CD14-positive monocyte (primary cell): ENCODE measurements around the gene C1orf74. TPM values are rescaled to one million over a fixed set of nuclear protein-coding genes. Genes with fewer than 3 reads are reported as not detected.

Experiments used
- DNase-seq, 3 donors: peaks; one replicate each; pipeline ENCODE4 v3.0.0-alpha.2; 2011 to 2022
- H2AFZ ChIP-seq: 2 replicates; pipeline ENCODE4 v1.6.0; 2012; ENCODE audit warnings: mild to moderate bottlenecking, low read depth, low read length, inconsistent platforms; ENCODE audit not compliant: insufficient read depth, poor library complexity, severe bottlenecking
- H3K27ac ChIP-seq, 2 donors: 1 replicate in 1 of 2; 2 replicates in 1 of 2; pipeline ENCODE4 v1.5.1; 2012 to 2013; ENCODE audit warnings: low read length in 2 of 2, control low read depth in 1 of 2, inconsistent platforms in 1 of 2, low read depth in 1 of 2, mild to moderate bottlenecking in 1 of 2
- H3K27me3 ChIP-seq, 2 donors: one replicate each; pipeline versions ENCODE4 v1.6.0 to v1.6.1; 2011 to 2013; ENCODE audit warnings: low read length in 2 of 2; ENCODE audit not compliant: control insufficient read depth in 2 of 2, insufficient read depth in 2 of 2
- H3K36me3 ChIP-seq, 2 donors: replicated peaks in 1 of 2; 1 replicate in 1 of 2; 2 replicates in 1 of 2; pipeline versions ENCODE4 v1.5.1 to v1.6.1; 2012 to 2013; ENCODE audit warnings: low read length in 2 of 2, control low read depth in 1 of 2, inconsistent platforms in 1 of 2, mild to moderate bottlenecking in 1 of 2; ENCODE audit not compliant: insufficient read depth in 2 of 2, control insufficient read depth in 1 of 2
- H3K4me1 ChIP-seq, 2 donors: 1 replicate in 1 of 2; 2 replicates in 1 of 2; pipeline versions ENCODE4 v1.5.1 to v1.6.1; 2012 to 2013; ENCODE audit warnings: low read length in 2 of 2, control low read depth in 1 of 2, inconsistent platforms in 1 of 2, mild to moderate bottlenecking in 1 of 2, moderate library complexity in 1 of 2; ENCODE audit not compliant: insufficient read depth in 2 of 2, control insufficient read depth in 1 of 2
- H3K4me2 ChIP-seq: replicated peaks from 2 replicates; pipeline ENCODE3; 2012; ENCODE audit warnings: low read length, moderate library complexity, mild to moderate bottlenecking; ENCODE audit not compliant: poor library complexity, severe bottlenecking; ENCODE audit errors: extremely low read depth
- H3K4me3 ChIP-seq, 3 experiments: fragments of 200-600 bp in 1 of 3; sonication (generic) in 1 of 3; replicated peaks in 1 of 3; 1 replicate in 2 of 3; 2 replicates in 1 of 3; pipeline ENCODE4 v1.5.1; 2011 to 2013; ENCODE audit warnings: low read length in 3 of 3, mild to moderate bottlenecking in 3 of 3, control low read depth in 2 of 3, low read depth in 2 of 3, inconsistent platforms in 1 of 3, moderate library complexity in 1 of 3
- H3K79me2 ChIP-seq: 2 replicates; pipeline ENCODE4 v1.6.0; 2012; ENCODE audit warnings: mild to moderate bottlenecking, control low read depth, inconsistent platforms, low read length, moderate library complexity; ENCODE audit not compliant: insufficient read depth
- H3K9ac ChIP-seq: 2 replicates; pipeline ENCODE4 v1.6.0; 2017; ENCODE audit warnings: low read length, mild to moderate bottlenecking; ENCODE audit not compliant: insufficient read depth, poor library complexity, severe bottlenecking
- H3K9me3 ChIP-seq, 2 donors: replicated peaks in 1 of 2; 1 replicate in 1 of 2; 2 replicates in 1 of 2; pipeline versions ENCODE4 v1.5.1 to v1.6.1; 2012 to 2013; ENCODE audit warnings: low read length in 2 of 2, control low read depth in 1 of 2; ENCODE audit not compliant: control insufficient read depth in 1 of 2, insufficient read depth in 1 of 2
- H4K20me1 ChIP-seq: 2 replicates; pipeline ENCODE4 v1.6.0; 2012; ENCODE audit warnings: mild to moderate bottlenecking, low read length, control low read depth, moderate library complexity; ENCODE audit not compliant: insufficient read depth
- H3K27ac Mint-ChIP-seq, 7 donors: one replicate each; pipeline ENCODE4 v1.8.0; 2020; ENCODE audit warnings: mild to moderate bottlenecking in 7 of 7, mixed read lengths in 7 of 7, moderate library complexity in 6 of 7, inconsistent platforms in 2 of 7
- H3K27me3 Mint-ChIP-seq, 3 donors: one replicate each; pipeline ENCODE4 v1.8.0; 2021 to 2022; ENCODE audit warnings: low read depth in 3 of 3, mild to moderate bottlenecking in 3 of 3, mixed read lengths in 3 of 3, moderate library complexity in 3 of 3, inconsistent platforms in 1 of 3
- H3K36me3 Mint-ChIP-seq, 2 donors: one replicate each; pipeline ENCODE4 v1.8.0; 2020; ENCODE audit warnings: mixed read lengths in 2 of 2, inconsistent platforms in 1 of 2, mild to moderate bottlenecking in 1 of 2
- H3K4me1 Mint-ChIP-seq: one replicate; pipeline ENCODE4 v1.8.0; 2020; ENCODE audit warnings: mild to moderate bottlenecking, mixed read lengths
- H3K4me3 Mint-ChIP-seq, 2 donors: one replicate each; pipeline ENCODE4 v1.8.0; 2020; ENCODE audit warnings: mild to moderate bottlenecking in 2 of 2, mixed read lengths in 2 of 2, moderate library complexity in 1 of 2
- H3K9me3 Mint-ChIP-seq, 7 donors: one replicate each; pipeline ENCODE4 v1.8.0; 2020 to 2022; ENCODE audit warnings: mixed read lengths in 7 of 7, mild to moderate bottlenecking in 6 of 7, moderate library complexity in 6 of 7, inconsistent platforms in 2 of 7
- CTCF ChIP-seq: fragments of 200-600 bp; IDR thresholded peaks from one replicate; pipeline ENCODE4 v1.8.0; 2022; ENCODE audit warnings: antibody characterized with exemption, mild to moderate bottlenecking
- WGBS: methylation state at CpG from one replicate; pipeline ENCODE4 v1.1.5; 2013; ENCODE audit warnings: missing lambda C conversion rate; ENCODE audit not compliant: insufficient coverage; 5-methylcytosine and 5-hydroxymethylcytosine counted together
- intact Hi-C, 2 donors: fragments of 100-400 bp; cut with micrococcal nuclease; formaldehyde crosslinking; loops; one replicate each; pipeline versions ENCODE4 v1.15.0 to v1.15.1; 2023
- polyA plus RNA-seq, 3 donors: library from polyadenylated mRNA; depleted of rRNA in 1 of 3; unstranded in 2 of 3; stranded (reverse) in 1 of 3; fragments of 300-500 nt in 2 of 3; fragments of >200 nt in 1 of 3; fragmentation: Illumina TruSeq in 2 of 3; gene quantifications; 1 replicate in 2 of 3; 2 replicates in 1 of 3; pipeline ENCODE4 v1.2.3, GENCODE V29; 2012 to 2021

Gene C1orf74
- polyA plus RNA-seq, 3 donors = 0.07 to 0.47 (median 0.19) TPM

GRCh38 chr1:209749670-209750323, 34.6 kb downstream of the C1orf74 start:
- no peak for TF ChIP-seq CTCF
- Histone ChIP-seq H3K9ac (no peak overlapping the region), H3K27ac (peak overlapping the region; percentile 54 to 80), H4K20me1 (no peaks in the 10 kb centered on the region), H3K79me2 (no peaks in the 10 kb centered on the region), H3K27me3 (no peaks in the 10 kb centered on the region), H3K4me3 (no peak overlapping the region), H3K4me1 (peaks cover 60 to 62% of the 10 kb centered on the region in 2 donors), H3K4me2 (peak overlapping the region; percentile 20), H3K9me3 (no peaks in the 10 kb centered on the region), H2AFZ (no peak overlapping the region), H3K36me3 (no peaks in the 10 kb centered on the region)
- H3K36me3 Mint-ChIP-seq = no peaks in the 10 kb centered on the region
- DNase-seq = peak in 2 of 3 donors; percentile 59 to 68
- peak overlapping the region; percentile 66 to 89 (median 83) for H3K27ac Mint-ChIP-seq
- WGBS = 40% methylated on average over 1 of the region's 6 CpGs
- peaks cover 52% of the 10 kb centered on the region for H3K4me1 Mint-ChIP-seq
- intact Hi-C loops = loop anchor here (5.0 to 10.0 kb wide), 2 partner anchors 55 to 172 kb away; no protein-coding TSS in a partner anchor
- peaks cover 0 to 1% (median 0%) of the 10 kb centered on the region in 3 donors for H3K27me3 Mint-ChIP-seq
- H3K9me3 Mint-ChIP-seq = no peaks in the 10 kb centered on the region
- H3K4me3 Mint-ChIP-seq = no peak overlapping the region

- H3K36me3 ChIP-seq = no peaks in the 10 kb centered on the region
- peak overlapping the region in 6 of 7 donors; percentile 69 to 89 (median 84) for H3K27ac Mint-ChIP-seq
- no peak overlapping the region for H3K4me2 ChIP-seq
- no peaks in the 10 kb centered on the region for H3K79me2 ChIP-seq
- peaks cover 49% of the 10 kb centered on the region for H3K4me1 Mint-ChIP-seq
- H3K27ac ChIP-seq = peak overlapping the region in 1 of 2 donors; percentile 80
- no peaks in the 10 kb centered on the region for H4K20me1 ChIP-seq
- no peak overlapping the region for H3K9ac ChIP-seq
- intact Hi-C loops = loop anchor here (5.0 to 10.0 kb wide), 2 partner anchors 54 to 172 kb away; no protein-coding TSS in a partner anchor
- H3K9me3 ChIP-seq = no peaks in the 10 kb centered on the region
- H3K27me3 ChIP-seq = no peaks in the 10 kb centered on the region
- peak in 1 of 3 donors; percentile 31 for DNase-seq
- WGBS = no CpG with 5 or more reads among the region's 2 CpGs
- peaks cover 54 to 56% of the 10 kb centered on the region in 2 donors for H3K4me1 ChIP-seq
- H3K27me3 Mint-ChIP-seq = peaks cover 0 to 1% (median 0%) of the 10 kb centered on the region in 3 donors
- no peaks in the 10 kb centered on the region for H3K9me3 Mint-ChIP-seq
- no peak overlapping the region for H3K4me3 ChIP-seq
- H2AFZ ChIP-seq = no peak overlapping the region
- H3K36me3 Mint-ChIP-seq = no peaks in the 10 kb centered on the region
- no peak for TF ChIP-seq CTCF
- no peak overlapping the region for H3K4me3 Mint-ChIP-seq
Measured at GRCh38 chr1:209749205-209749604, 35.2 kb downstream of the C1orf74 start.
